ENCODE results near the gene NOS1AP.

- TF ChIP-seq CTCF (conservative IDR thresholded peaks at IDR 0.05; ENCODE audit: low read depth in 2 of 2): no peak
- no peak for TF ChIP-seq CREB1 (CRISPR knock-in tag; IDR thresholded peaks at IDR 0.05; ENCODE audit: low read depth)
- TF ChIP-seq EZH2 (IDR thresholded peaks at IDR 0.05; ENCODE audit: low read depth, unreplicated experiment): no peak
- no peak for TF ChIP-seq REST (IDR thresholded peaks at IDR 0.05; ENCODE audit: unreplicated experiment)
- no peak for TF ChIP-seq EZH2phosphoT487 (IDR thresholded peaks at IDR 0.05; ENCODE audit: unreplicated experiment)
Observed at GRCh38 chr1:162175379-162176081, 106.0 kb downstream of the NOS1AP start.
